GM19452 (cell line): ENCODE measurements around the gene MTRR.
"Not testable (repeated sequence)": the region's sequence is repeated elsewhere in the genome, so short reads cannot be mapped to it uniquely, and the experiment has no call there.

ENCODE experiments used
- ATAC-seq: cut with Tn5 transposase; IDR thresholded peaks from one replicate; pipeline ENCODE4 v1.9.1; 2021; ENCODE audit not compliant: unreplicated experiment

The MTRR gene

DNA sequence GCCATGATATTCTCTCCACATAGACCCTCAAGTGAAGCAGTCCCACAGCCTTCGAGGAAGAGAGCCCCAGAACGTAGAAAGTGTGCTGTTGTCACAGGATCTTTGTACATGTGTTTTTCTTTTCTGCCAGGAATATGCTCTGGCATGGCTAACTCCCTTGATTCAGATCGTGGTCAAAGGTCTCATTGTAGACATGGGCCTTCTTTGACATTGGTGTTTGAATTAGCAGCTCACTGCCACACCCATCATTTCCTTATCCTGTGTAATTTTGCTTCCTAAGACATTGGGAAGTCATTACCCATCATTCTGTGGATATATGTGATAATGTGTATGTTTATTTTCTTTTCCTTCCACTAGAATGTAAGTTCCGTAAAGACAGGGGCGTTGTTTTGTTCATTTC, 25.5 kb downstream of the MTRR start:
- peak; percentile 11 for ATAC-seq

DNA sequence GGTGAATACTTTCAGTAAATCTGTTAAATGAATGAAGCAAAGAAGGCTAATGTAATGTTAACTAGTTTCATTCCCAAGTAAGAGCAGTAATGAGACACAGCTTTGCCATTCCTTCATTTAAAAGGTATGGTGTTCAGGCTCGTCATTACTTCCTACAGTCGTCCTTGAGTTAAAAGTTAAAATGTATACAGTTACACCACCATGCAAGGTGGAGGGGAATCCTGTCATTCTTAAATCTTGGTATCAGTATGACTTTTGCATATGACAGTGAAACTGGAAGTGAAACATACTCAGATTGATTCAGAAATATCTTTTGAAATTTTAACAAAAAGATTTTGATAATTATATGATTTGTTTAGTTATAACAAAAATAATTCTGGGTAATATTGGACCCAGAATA, 25.9 kb downstream of the MTRR start:
- peak; percentile 97 for ATAC-seq

DNA sequence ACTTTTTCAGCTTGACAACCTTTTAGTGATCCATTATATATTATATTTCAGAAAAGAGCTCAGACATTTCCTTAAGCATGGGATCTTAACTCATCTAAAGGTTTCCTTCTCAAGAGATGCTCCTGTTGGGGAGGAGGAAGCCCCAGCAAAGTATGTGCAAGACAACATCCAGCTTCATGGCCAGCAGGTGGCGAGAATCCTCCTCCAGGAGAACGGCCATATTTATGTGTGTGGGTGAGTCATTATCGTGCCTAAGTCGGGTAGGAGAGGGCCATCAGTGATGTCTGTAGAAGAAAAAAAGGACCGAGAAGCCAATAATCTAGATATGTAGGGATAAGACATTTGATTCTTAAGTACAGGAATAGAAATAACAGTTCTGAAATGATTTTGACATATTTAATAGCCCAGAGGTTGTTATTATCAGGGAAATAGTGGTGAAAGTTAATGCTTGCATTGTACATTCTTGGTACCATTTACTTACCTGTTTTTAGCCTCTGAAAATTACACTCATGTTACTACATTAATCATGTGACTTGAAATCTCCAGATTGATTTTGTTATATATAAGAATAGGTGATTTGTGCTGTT, 28.2 kb downstream of the MTRR start:
- no peak for ATAC-seq

DNA sequence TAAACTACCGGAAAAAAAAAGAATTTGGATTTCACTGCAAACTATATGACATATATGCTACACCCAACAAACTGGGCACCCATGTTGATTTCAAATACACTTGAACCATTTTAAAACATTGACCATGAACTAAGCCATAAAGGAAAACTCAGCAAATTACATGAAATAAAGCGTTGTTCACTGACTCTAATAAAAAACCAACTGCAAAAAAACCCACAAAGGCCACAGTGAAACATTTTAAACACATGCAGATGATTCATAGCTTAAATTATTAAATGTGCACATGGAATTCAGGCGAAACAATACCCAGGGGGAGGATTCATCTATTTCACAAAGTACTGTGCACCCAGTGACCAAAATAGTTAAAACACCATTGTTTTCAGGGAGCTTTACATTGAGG, 33.3 kb downstream of the MTRR start:
- no peak for ATAC-seq

DNA sequence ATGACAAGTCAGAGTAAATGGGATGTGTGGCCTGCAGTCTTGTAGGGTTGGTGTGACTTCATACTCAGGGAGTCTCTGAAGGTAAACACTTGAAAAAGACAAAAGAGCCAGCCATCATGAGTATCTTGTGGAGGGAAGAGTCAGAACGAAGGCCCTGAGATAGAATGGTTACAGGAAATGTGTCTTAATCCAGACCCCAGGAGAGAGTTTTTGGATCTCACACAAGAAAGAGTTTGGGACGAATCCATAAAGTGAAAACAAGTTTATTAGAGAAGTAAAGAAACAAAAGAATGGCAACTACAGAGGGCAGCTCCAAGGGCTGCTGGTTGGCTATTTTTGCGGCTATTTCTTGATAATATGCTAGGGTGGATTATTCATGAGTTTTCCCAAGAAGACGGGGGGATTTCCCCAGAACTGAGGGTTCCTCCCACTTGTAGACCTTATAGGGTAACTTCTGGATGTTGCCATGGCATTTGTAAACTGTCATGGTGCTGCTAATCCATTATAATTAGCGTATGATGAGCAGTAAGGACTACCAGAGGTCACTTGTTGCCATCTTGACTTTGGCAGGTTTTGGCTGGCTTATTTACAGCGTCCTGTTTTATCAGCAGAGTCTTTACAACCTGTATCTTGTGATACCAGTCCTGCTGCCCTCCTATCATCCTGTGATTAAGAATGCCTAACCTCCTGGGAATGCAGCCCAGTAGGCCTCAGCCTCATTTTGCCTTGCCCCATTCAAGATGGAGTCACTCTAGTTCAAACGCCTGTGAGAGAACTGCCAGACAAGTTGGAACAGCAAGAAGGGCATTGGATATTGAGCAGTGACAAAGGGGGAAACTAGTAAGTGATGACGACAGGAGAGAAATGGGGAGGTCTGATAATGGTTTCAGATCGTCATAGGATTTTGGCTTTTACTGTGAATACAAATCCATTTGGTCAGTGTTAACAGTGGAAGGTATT, 34.0 kb downstream of the MTRR start:
- no peak for ATAC-seq

DNA sequence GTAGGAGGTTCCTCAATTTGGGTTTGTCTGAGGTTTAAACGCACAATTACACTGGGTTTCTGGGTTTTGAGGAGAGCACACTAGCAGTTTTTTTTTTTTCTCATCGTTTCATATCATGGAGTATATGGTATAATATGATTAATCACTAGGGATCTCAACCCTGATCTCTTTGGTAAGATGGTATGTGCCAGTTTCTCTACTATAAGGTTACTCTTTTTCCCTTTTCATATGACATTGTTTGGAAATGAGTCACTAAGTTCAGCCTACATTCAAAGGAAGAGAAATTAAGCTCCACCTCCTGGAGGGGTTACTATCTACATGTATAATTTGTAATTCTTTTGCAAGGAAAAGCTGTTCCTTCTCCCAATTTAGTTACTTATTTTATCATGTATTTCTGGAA, 35.2 kb downstream of the MTRR start:
- no peak for ATAC-seq

DNA sequence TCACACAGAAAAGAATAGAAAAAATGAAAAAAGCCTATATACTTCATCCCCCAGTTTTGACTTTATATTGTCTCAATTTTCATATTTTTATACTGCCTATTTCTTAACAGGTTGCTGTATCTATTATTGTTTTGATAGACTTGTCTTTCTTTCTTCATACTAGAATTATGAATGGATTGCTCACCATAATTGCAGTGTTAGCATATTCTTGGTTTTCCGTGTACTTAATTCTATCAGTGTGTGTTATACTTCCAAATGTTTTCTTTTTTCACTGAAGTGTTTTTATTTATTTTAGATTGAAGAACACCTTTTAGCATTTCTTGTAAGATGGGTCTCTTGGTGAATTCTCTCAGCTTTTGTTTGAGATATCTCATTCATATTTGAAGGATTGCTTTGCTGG, 38.7 kb downstream of the MTRR start:
- ATAC-seq, result no peak

DNA sequence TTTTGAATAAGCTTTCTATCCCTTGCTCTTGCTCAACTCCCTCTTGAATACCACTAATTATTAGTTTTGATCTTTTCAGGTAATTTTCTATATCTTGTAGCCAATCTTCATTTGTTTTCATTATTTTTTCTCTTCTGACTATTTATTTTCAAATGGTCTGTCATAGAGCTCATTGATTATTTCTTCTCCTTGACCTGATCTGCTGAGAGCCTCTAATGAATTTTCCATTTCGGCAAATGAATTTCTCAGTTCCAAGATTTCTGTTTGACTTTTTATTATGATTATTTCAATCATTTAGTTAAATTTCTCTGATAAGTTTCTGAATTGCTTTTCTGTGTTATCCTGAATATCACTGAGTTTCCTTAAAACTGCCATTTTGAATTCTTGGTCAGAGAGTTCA, 39.4 kb downstream of the MTRR start:
- ATAC-seq, result no peak

DNA sequence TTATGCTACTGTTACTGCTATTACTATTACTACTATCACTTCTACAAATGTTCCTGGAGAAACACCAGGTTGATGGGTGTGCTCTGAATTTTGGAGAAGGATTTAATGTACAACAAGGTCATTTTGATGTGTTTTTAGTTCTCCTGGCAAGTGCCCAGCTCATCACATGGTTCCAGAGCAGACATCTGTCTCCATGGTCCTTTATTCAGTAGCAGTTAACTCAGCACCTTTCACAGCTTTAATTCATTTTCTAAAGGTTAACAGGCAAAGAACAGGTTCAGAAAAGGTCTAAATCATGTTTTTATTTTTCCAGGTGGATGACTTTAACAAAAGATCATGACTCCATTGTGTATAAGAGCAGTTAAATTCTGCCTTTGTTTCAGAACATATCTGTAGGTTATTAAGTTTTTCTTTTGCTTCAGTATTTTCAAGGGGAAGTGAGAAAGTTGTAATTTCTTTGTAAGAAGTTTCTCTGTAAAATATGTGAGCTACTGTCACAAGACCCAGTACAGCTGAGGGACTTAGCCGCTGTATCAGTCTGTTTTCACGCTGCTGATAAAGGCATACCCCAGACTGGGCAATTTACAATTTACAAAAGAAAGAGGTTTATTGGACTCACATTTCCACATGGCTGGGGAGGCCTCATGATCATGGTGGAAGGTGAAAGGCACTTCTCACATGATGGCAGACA, 41.9 kb downstream of the MTRR start:
- peak; percentile 56 for ATAC-seq

DNA sequence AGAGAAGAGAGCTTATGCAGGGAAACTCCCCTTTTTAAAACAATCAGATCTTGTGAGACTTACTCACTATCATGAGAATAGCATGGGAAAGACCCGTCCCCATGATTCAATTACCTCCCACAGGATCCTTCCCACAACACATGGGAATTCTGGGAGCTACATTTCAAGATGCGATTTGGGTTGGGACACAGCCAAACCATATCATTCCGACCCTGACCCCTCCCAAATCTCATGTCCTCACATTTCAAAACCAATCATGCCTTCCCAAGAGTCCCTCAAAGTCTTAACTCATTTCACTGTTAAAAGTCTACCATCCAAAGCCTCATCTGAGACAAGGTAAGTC, 42.5 kb downstream of the MTRR start:
- ATAC-seq, result not testable (repeated sequence)

DNA sequence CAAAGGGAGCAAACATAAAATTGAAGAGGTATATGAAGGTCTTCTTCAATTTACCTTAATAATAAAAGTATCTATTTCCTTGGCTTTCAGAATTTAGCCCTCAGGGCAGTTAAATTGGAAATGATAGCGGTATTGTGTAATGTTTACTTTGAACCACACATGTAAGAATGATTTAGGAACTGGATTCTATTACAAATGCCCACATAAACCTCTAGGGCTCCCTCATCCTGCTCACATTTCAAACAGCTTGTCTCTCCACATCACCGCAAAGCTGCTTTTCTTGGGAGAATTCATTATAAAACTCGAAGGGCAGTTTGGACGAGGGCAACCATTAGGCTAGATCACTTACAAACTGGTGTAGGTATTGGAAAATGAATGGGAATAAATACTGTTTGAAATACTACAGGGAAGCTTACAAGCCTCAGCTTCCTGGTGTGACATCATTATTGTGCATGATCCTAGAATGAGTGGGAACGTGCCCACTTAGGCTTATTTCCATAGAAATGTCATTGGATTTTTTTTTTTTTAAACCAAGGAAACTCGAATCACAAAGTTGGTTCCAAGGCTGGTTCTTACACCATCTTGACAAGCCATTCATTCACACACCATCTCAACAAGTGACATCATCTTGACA, 47.3 kb downstream of the MTRR start:
- no peak for ATAC-seq

DNA sequence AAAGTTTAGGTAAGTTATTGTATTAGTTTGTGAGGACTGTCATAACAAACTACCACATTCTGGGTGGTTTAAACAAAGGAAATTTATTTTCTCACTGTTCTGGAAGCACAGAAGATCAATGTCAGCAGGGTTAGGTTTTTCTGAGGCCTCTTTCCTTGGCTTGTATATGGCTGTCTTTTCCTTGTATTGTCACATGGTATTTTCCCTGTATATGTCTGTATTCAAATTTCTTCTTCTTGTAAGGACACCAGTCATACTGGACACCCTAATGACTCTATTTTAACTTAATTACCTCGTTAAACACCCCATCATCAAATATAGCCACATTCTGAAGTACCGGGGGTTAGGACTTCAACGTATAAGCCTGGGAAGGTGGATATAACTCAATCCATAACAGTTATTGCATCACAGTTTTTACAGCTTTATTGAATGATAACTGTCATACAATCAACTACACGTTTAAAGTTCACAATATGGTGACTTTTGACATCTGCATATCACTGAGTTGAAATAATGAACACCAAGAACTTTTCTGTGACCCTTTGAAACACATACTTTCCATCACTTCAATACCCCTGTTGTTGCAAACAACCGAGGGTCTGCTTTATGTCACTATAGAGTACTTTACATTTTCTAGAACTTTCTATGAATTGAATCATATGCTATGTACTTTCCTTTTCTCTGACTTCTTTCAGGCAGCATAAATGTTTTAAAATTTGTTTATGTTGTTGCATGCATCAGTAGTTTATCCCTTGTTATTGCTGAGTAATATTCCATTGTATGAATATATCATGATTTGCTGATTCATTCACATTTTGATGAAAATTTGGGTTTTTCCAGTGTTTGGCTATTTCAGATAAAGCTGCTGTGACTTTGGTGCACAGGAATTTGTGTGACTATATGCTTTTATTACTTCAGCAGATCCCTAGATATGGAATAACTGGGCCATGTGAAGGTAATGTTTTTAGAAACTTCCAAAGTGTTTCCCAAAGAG, 48.5 kb downstream of the MTRR start:
- no peak for ATAC-seq

DNA sequence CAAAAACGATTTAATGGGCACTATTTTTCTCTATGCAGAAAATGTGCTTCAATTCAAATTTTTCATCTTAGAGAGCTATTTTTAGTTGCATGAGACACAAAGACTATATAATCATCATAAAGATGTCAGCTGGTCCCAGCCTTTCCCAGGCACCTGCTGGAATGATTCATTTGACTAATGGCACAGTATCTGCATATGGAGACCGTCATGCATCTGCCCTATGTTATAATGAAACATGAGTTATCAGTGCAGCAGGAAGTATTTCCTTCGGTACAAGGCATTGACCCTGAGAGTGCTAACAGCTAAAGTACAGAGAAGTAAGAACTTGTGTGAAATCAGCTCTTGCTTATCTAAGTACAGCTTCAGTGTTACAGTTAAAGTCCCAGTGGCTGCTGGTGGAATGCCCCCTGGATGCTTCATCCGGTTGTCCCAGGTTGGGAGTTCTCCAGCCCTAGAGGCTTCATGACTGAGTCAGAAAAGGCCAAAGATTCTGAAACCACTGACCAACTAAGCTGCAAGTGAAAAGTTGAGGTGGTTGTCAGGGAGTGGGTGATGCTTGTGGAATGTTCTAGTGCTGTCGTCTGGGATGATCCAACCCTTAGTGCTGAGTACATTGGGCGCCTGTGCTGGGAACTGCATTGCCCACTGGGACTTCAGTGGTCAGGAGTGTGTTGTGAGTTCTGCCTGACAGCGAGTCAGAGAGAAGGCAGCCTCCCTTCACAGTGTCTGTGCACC, 57.2 kb downstream of the MTRR start:
- no peak for ATAC-seq

DNA sequence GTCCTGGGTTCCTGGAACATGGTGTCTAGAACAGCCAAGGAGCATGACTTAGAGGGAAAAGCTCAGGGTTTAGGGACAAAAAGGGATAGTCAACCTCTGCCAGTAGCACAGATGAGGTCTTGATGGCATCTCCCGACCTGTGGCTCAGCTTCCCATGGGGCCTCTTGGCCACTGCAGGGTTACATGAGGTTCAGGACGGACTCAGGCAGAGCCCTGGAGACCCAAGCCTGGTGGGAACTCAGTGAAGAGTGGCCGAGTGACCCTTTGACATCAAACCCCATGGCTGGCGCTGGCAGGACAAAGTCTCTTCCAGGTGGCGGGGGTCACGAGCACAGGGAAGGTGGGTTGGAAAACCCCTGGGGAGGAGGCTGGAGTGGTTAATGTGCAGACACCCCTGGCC, 57.8 kb downstream of the MTRR start:
- ATAC-seq, result no peak

DNA sequence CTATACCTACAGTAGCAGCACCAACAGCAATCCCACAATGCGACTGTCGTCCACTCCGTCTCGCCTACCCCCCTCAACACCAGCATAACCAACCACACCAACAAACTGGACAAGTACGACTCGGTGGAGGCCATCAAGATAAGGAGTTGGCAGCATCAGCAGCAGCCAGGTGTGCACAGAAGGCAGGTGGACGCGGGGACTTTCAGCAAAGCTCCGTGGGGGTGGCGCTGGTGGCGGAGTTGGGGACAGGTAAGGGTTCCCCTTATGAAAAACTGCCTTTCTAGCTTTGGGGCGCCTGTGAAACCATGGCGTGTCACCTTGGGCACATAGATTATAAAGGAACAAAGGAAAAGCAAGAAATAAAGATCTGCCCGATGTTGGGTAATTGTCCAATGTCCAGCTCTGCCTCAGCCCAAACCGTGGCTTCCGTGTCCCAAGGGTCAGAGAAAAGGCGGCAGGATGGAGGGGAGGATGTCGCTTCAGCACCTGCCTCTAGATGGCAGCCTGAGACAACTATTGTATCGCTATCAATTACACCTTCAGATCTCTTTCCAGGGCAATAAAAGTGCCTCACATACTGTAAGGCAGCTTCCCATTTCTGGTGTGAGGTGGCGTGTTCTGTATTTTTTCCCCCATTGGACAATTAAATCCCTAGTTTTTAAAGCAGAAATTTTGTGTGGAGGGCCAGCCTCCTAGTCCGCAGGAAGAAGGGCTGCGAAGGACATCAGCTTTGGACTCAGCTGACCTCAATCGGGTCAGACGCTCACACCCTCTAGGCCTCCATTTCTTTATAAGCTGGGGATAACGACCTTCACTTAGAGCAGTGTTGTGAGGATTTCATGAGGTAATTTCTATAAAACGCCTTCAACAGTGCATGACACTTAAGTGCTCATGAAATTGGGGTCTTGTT, 58.8 kb downstream of the MTRR start:
- ATAC-seq, result peak; percentile 72

DNA sequence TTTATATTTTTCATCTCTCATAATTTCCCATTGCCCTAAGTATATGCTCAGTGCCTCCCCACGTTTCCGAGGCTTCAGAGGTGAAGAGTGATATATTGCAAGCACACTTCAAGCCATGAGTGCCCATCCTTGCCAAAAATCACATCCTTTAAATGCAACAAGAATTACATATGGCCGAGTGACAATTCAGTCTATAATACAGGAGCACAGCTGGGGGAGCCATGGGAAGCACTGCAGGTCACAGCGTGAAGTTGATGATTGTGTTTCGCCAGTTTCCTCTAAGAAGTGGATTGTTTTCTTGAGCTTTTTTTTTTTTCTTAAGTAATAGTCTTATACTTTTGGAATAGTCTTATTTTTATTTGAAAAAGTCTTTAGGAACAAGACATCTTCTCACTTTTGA, 61.1 kb downstream of the MTRR start:
- ATAC-seq, result no peak

DNA sequence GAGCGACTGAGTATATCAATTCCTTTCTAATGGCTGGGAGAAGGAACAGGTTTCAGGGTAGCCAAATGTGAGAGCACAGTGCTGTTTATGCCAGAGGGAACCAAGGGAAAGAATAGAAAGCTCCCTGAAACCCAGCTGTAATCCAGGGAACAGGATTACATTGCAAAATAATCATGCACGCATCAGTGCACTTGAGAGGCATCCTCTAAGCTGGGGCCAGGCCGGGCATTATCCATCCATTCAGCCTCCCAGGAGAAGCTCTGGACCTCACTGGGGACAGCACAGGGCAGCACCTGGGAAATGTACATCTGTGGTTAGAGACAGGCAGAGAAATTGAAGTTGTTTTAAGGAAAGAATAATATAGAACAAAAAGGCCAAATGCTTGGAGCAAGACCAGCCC, 72.7 kb downstream of the MTRR start:
- ATAC-seq, result no peak

DNA sequence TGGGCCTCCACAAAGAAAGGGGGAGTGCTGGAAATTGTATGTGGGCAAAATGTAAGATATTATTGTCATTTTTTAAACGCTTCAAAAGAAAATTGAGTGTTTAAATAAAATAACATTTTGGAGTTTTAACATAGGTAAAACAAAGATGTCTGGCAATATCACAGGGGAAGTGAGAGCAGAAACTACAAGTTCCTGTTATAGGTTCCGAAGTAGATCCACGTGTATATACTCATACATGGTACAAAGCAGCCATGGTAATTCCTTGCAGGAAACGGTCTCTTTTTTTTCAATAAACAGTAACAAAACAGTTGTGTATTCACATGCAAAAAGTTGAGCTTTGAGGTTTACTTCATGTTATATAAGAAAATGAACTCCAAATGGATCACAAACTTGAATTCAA, 78.4 kb downstream of the MTRR start:
- ATAC-seq, result no peak
